Stimulated activated CD8-positive, alpha-beta memory T cell treated with anti-CD3 and anti-CD28 coated beads, Interleukin-7, amount 100 ng/mL, for 4 hours (primary cell): ENCODE measurements around the gene DYNAP.

Source experiments
- DNase-seq, 2 donors: peaks; one replicate each; pipeline ENCODE4 v3.0.0-alpha.2; 2020; ENCODE audit warnings: low read depth in 2 of 2

DYNAP gene

GRCh38 chr18:54636217-54636616 is 45.2 kb downstream of the DYNAP start:
- no peak for DNase-seq

DNA sequence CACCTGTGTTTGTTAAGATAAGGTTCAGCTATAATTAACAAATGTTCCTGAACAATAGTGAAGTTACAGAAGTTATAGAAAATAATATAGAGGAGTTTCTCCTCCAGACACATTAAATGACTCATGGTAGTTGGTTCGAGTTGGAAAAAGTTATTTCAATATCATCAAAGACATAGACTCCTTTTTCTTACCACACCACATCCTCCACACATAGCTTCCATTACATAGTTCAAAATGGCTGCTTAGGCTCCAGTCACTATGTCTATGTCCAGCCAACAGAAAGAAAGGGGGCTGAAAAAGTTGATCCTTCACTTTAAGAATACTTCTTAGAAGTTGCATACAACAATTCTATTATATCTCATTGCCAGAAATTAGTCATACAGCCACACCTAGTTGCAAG is 50.7 kb downstream of the DYNAP start:
- no peak for DNase-seq

DNA sequence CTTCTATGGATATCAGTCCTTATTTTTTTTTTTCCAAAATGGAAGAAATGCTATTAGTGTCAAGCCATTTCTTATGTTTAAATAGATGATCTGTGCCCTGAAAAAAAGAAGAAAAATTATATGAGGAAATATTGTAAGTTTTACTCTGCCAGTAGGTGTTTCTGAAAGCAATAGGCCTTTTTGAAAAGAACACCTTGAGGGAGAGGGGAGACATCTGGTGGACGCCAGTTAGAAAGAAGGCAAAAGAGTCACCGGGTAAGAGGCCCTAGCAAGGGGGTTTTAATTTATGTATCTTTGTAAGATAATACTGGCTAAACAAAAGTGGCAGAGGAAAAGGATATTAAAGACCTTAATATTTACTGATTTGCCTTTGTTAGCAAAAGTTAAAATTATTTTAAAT is 56.1 kb downstream of the DYNAP start:
- no peak for DNase-seq
